HepG2 (cell line): ENCODE measurements around the gene CYB5D1. TPM values are rescaled to one million over a fixed set of nuclear protein-coding genes. Genes with fewer than 3 reads are reported as not detected.

ENCODE experiments used
- ATF7-NPFF ChIP-seq: sonication (generic); formaldehyde crosslinking; IDR thresholded peaks from 2 replicates; pipeline ENCODE4 v1.8.1; 2023; ENCODE audit warnings: mild to moderate bottlenecking, low read depth, missing genetic modification reagents, moderate library complexity
- CEBPG ChIP-seq: IDR thresholded peaks from 2 replicates; pipeline ENCODE4 v1.6.1; 2016
- CENPX ChIP-seq: sonication (generic); formaldehyde crosslinking; IDR thresholded peaks from 2 replicates; pipeline ENCODE4 v1.9.0; 2021; ENCODE audit warnings: mild to moderate bottlenecking, missing genetic modification reagents, moderate library complexity
- FOXA3 ChIP-seq: IDR thresholded peaks from 2 replicates; pipeline ENCODE4 v1.6.1; 2016; ENCODE audit warnings: missing genetic modification reagents, missing compliant biosample characterization
- GZF1 ChIP-seq: sonication (generic); formaldehyde crosslinking; IDR thresholded peaks from 2 replicates; pipeline ENCODE4 v1.5.1; 2020; ENCODE audit warnings: mild to moderate bottlenecking, missing genetic modification reagents
- KDM5A ChIP-seq: fragments of 200-600 bp; sonication (generic); IDR thresholded peaks from 2 replicates; pipeline ENCODE4 v1.7.0; 2018; ENCODE audit warnings: antibody characterized with exemption, mild to moderate bottlenecking, low read length, borderline replicate concordance
- NFKBIZ ChIP-seq: IDR thresholded peaks from 2 replicates; pipeline ENCODE4 v1.6.1; 2018; ENCODE audit warnings: missing genetic modification reagents, missing compliant biosample characterization
- PCBP2 ChIP-seq: fragments of 200-400 bp; formaldehyde crosslinking; optimal IDR thresholded peaks from 2 replicates; pipeline ENCODE3; 2018; ENCODE audit warnings: low read length, low read depth; ENCODE audit not compliant: poor library complexity, severe bottlenecking
- POLR2A ChIP-seq, 2 experiments: IDR thresholded peaks; 2 replicates each; pipeline ENCODE4 v1.6.1; 2011; ENCODE audit warnings: low read depth in 2 of 2, low read length in 2 of 2, mild to moderate bottlenecking in 1 of 2, moderate library complexity in 1 of 2; ENCODE audit not compliant: insufficient read depth in 1 of 2
- SATB2 ChIP-seq: sonication (generic); formaldehyde crosslinking; IDR thresholded peaks from 2 replicates; pipeline ENCODE4 v1.5.0; 2020; ENCODE audit warnings: missing genetic modification reagents
- SMARCE1 ChIP-seq: fragments of 450-650 bp; IDR thresholded peaks from 2 replicates; pipeline ENCODE4 v1.6.1; 2017; ENCODE audit warnings: borderline replicate concordance
- TBL1XR1 ChIP-seq: fragments of 150-350 bp; IDR thresholded peaks from 2 replicates; pipeline ENCODE4 v1.6.1; 2014; ENCODE audit warnings: borderline replicate concordance, low read length; ENCODE audit not compliant: partially characterized antibody
- TBX2 ChIP-seq: sonication (generic); formaldehyde crosslinking; IDR thresholded peaks from 2 replicates; pipeline ENCODE4 v1.5.0; 2020; ENCODE audit warnings: missing genetic modification reagents, mild to moderate bottlenecking, borderline replicate concordance
- TOE1 ChIP-seq: sonication (generic); formaldehyde crosslinking; IDR thresholded peaks from 2 replicates; pipeline ENCODE4 v1.4.0; 2020; ENCODE audit warnings: mild to moderate bottlenecking, missing genetic modification reagents
- ZNF256 ChIP-seq: sonication (generic); formaldehyde crosslinking; conservative IDR thresholded peaks from 2 replicates; pipeline ENCODE4 v1.4.0; 2020; ENCODE audit warnings: missing genetic modification reagents
- ZNF30 ChIP-seq: sonication (generic); formaldehyde crosslinking; IDR thresholded peaks from 2 replicates; pipeline ENCODE4 v1.5.0; 2020; ENCODE audit warnings: mild to moderate bottlenecking, missing genetic modification reagents
- ZNF317 ChIP-seq: sonication (generic); formaldehyde crosslinking; IDR thresholded peaks from 2 replicates; pipeline ENCODE4 v1.5.0; 2020; ENCODE audit warnings: mild to moderate bottlenecking, missing genetic modification reagents
- ZNF326 ChIP-seq: sonication (generic); formaldehyde crosslinking; IDR thresholded peaks from 2 replicates; pipeline ENCODE4 v1.4.0; 2020; ENCODE audit warnings: missing genetic modification reagents, borderline replicate concordance
- ZNF333 ChIP-seq: sonication (generic); formaldehyde crosslinking; IDR thresholded peaks from 2 replicates; pipeline ENCODE4 v1.4.0; 2020; ENCODE audit warnings: mild to moderate bottlenecking, missing genetic modification reagents, borderline replicate concordance
- ZNF383 ChIP-seq: sonication (generic); formaldehyde crosslinking; IDR thresholded peaks from 2 replicates; pipeline ENCODE4 v1.4.0; 2020; ENCODE audit warnings: missing genetic modification reagents, mild to moderate bottlenecking, borderline replicate concordance
- ZNF451 ChIP-seq: sonication (generic); formaldehyde crosslinking; IDR thresholded peaks from 2 replicates; pipeline ENCODE4 v1.5.0; 2020; ENCODE audit warnings: mild to moderate bottlenecking, missing genetic modification reagents
- ZNF496 ChIP-seq: sonication (generic); formaldehyde crosslinking; IDR thresholded peaks from 2 replicates; pipeline ENCODE4 v1.8.1; 2023; ENCODE audit warnings: mild to moderate bottlenecking, moderate library complexity, missing genetic modification reagents; ENCODE audit not compliant: insufficient replicate concordance
- ZNF530 ChIP-seq: sonication (generic); formaldehyde crosslinking; IDR thresholded peaks from 2 replicates; pipeline ENCODE4 v1.5.0; 2020; ENCODE audit warnings: low read depth, mild to moderate bottlenecking, missing genetic modification reagents
- ZNF543 ChIP-seq: sonication (generic); formaldehyde crosslinking; IDR thresholded peaks from 2 replicates; pipeline ENCODE4 v1.4.0; 2020; ENCODE audit warnings: mild to moderate bottlenecking, missing genetic modification reagents
- ZNF614 ChIP-seq: IDR thresholded peaks from 2 replicates; pipeline ENCODE4 v1.6.1; 2018; ENCODE audit warnings: missing biosample characterization, missing genetic modification reagents, inconsistent platforms, borderline replicate concordance
- ZNF616 ChIP-seq: sonication (generic); formaldehyde crosslinking; IDR thresholded peaks from 2 replicates; pipeline ENCODE4 v1.5.0; 2020; ENCODE audit warnings: low read depth, mild to moderate bottlenecking, missing genetic modification reagents
- ZNF644 ChIP-seq: IDR thresholded peaks from 2 replicates; pipeline ENCODE4 v1.6.1; 2016; ENCODE audit warnings: low read depth
- ZSCAN22 ChIP-seq: sonication (generic); formaldehyde crosslinking; IDR thresholded peaks from 2 replicates; pipeline ENCODE4 v1.4.0; 2020; ENCODE audit warnings: mild to moderate bottlenecking, missing genetic modification reagents
- ZZZ3 ChIP-seq: sonication (generic); formaldehyde crosslinking; IDR thresholded peaks from 2 replicates; pipeline ENCODE4 v1.4.0; 2020; ENCODE audit warnings: missing genetic modification reagents, mild to moderate bottlenecking, borderline replicate concordance
- polyA plus RNA-seq, 8 experiments: library from polyadenylated mRNA; depleted of rRNA in 3 of 8; stranded (reverse) in 7 of 8; unstranded in 1 of 8; fragments of >200 nt; fragmentation: Illumina TruSeq in 4 of 8; extraction: Trizol in 4 of 8; gene quantifications; 2 replicates each; pipeline versions ENCODE4 v1.2.1 to v1.2.3, GENCODE V29; 2011 to 2016; ENCODE audit warnings: low read depth in 4 of 8, missing spikeins in 1 of 8, mixed read lengths in 1 of 8; ENCODE audit not compliant: insufficient read depth in 1 of 8
- total RNA-seq, 5 experiments: library from RNA; depleted of rRNA; stranded (reverse); fragments of >200 nt; fragmentation: Illumina TruSeq; extraction: Trizol; gene quantifications; 2 replicates each; pipeline ENCODE4 v1.2.3, GENCODE V29; 2016; ENCODE audit warnings: low read depth in 1 of 5
- TF ChIP-seq, protein P1 (sequence below): sonication (generic); IDR thresholded peaks from 2 replicates; pipeline ENCODE4 v1.6.1; 2016; ENCODE audit warnings: low read depth, borderline replicate concordance
- TF ChIP-seq, protein P2 (sequence below): sonication (generic); formaldehyde crosslinking; IDR thresholded peaks from 2 replicates; pipeline ENCODE4 v1.4.0; 2020; ENCODE audit warnings: low read depth, mild to moderate bottlenecking, missing genetic modification reagents

The CYB5D1 gene
- total and polyA plus RNA-seq, 2 of the 13 experiments (the other 11 are each of a cell fraction or from before 2014, with no cell fraction given), result 8.9 to 17.0 TPM

DNA sequence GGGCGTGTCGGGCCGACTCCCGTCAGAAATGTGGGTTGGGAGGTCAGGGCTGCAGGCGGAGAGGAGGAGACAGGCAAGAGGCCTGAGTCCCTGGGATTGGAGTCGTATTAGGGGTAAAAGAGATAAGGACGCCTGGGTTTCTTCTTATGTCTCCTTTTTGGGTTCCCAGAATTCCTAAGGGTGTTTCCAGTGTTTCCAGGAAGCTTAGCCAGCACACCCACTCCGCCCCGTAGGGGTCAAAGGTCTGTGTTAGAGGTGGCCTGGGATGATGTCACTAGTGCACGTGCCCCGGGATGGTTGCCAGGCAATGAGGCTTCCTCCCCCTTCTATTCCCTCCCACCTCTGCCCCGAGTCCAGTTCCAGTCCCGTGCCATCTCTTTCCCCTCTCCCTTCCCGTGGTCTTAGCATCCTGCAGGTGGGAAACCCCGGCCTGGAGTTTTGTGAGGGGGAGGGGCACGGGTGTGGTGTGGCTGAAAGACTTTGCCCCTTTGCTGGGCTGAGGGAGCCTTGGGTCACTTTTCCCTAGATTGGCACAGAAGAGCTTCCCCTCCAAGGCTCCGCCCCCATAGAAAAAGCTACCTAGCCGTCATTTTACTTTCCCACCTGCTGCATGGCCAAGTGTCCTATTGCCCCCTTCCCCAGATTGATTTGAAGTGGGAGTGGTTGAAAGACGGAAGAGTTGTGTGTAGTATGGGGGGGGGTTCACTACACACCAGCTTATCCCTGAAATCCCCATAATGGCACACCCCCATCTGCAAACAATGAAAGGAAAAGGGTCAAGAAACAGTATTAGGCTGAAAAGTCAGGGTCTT lies 21.0 kb upstream of the CYB5D1 start (continued):
- TF ChIP-seq ZNF383 (CRISPR knock-in tag), result no peak
- peak; percentile 87 for TF ChIP-seq FOXA3 (CRISPR knock-in tag)
- TF ChIP-seq TBX2 (CRISPR knock-in tag), result peak; percentile 93
- no peak for TF ChIP-seq SMARCE1
- TF ChIP-seq ATF7-NPFF, result peak; percentile 88
- TF ChIP-seq, protein P1, sequence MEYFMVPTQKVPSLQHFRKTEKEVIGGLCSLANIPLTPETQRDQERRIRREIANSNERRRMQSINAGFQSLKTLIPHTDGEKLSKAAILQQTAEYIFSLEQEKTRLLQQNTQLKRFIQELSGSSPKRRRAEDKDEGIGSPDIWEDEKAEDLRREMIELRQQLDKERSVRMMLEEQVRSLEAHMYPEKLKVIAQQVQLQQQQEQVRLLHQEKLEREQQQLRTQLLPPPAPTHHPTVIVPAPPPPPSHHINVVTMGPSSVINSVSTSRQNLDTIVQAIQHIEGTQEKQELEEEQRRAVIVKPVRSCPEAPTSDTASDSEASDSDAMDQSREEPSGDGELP, result peak; percentile 88
- TF ChIP-seq CEBPG (CRISPR knock-in tag), result peak; percentile 71
- 0 out of 2 replicates have a peak, but pooled peaks have one; percentile 44 for TF ChIP-seq ZNF644 (CRISPR knock-in tag)
- TF ChIP-seq TOE1 (CRISPR knock-in tag), result peak; percentile 71; the same call in 1 of the 2 replicates
- peak; percentile 91 for TF ChIP-seq NFKBIZ (CRISPR knock-in tag)
- TF ChIP-seq CENPX, result no peak
- TF ChIP-seq ZSCAN22, result no peak
- TF ChIP-seq ZNF317 (CRISPR knock-in tag), result peak; percentile 48; the same call in 1 of the 2 replicates
- TF ChIP-seq ZNF543, result no peak; the same call in 1 of the 2 replicates
- peak in 1 of 2 experiments; percentile 61; a peak in 3 of 4 replicates for TF ChIP-seq POLR2A (IDR thresholded peaks at IDR 0.05; ENCODE audit: insufficient read depth in 1 of 2, low read depth in 2 of 2, low read length in 2 of 2)
- TF ChIP-seq ZNF451 (CRISPR knock-in tag), result peak; percentile 34; the same call in 1 of the 2 replicates
- TF ChIP-seq TBL1XR1, result peak; percentile 99
- TF ChIP-seq KDM5A, result 0 out of 2 replicates have a peak, but pooled peaks have one; percentile 29
- TF ChIP-seq ZNF333, result no peak
- TF ChIP-seq ZNF616 (CRISPR knock-in tag), result no peak
- no peak for TF ChIP-seq ZNF256 (CRISPR knock-in tag)
- no peak for TF ChIP-seq ZNF496
- peak; percentile 77 for TF ChIP-seq GZF1 (CRISPR knock-in tag)
- no peak for TF ChIP-seq ZNF326 (CRISPR knock-in tag)
- peak; percentile 32 for TF ChIP-seq PCBP2
- no peak for TF ChIP-seq ZNF30
- TF ChIP-seq ZZZ3 (CRISPR knock-in tag), result no peak
- TF ChIP-seq ZNF614 (CRISPR knock-in tag), result peak; percentile 80; the same call in 1 of the 2 replicates
- TF ChIP-seq ZNF530 (CRISPR knock-in tag), result no peak
- TF ChIP-seq, protein P2, sequence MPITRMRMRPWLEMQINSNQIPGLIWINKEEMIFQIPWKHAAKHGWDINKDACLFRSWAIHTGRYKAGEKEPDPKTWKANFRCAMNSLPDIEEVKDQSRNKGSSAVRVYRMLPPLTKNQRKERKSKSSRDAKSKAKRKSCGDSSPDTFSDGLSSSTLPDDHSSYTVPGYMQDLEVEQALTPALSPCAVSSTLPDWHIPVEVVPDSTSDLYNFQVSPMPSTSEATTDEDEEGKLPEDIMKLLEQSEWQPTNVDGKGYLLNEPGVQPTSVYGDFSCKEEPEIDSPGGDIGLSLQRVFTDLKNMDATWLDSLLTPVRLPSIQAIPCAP (CRISPR knock-in tag), result no peak; the same call in 1 of the 2 replicates
- TF ChIP-seq SATB2 (CRISPR knock-in tag), result no peak
